Measurements from ENCODE around the gene SLC2A13.
"Not testable (repeated sequence)": the region's sequence is repeated elsewhere in the genome, so short reads cannot be mapped to it uniquely, and the experiment has no call there.

SLC2A13 gene

DNA sequence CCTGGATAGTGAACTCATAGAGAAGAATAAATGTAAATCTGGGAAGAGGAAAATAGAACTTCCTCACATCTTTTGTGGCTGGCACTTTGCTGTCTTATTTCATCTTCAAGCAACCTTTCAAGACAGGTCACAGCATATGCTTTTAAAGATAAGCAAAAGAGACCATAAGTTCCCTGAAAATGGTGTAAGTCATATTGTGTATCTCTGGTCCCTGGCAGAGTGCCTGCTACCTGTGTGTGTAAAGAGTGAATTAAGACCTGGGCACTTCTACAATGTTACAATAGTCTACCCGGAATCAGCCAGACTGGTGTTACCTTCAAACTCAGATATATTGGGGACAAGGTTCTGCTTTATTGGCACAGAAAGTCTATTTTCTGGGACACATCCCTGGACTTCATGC, 168.8 kb downstream of the SLC2A13 start:
- Histone ChIP-seq H3K9me3 (ENCODE audit: control insufficient read depth, low read depth, low read length) (no peaks in the 10 kb centered on the region), H3K27me3 (ENCODE audit: control insufficient read depth, insufficient read depth, low read length) (no peaks in the 10 kb centered on the region), H3K36me3 (ENCODE audit: control insufficient read depth, low read depth, low read length) (no peaks in the 10 kb centered on the region), H3K4me1 (ENCODE audit: control insufficient read depth, low read depth, low read length) (no peaks in the 10 kb centered on the region), H3K27ac (ENCODE audit: low read length) (no peak overlapping the region), H3K4me3 (ENCODE audit: low read length) (no peak overlapping the region), H3K9ac (ENCODE audit: low read length) (no peak overlapping the region)

DNA sequence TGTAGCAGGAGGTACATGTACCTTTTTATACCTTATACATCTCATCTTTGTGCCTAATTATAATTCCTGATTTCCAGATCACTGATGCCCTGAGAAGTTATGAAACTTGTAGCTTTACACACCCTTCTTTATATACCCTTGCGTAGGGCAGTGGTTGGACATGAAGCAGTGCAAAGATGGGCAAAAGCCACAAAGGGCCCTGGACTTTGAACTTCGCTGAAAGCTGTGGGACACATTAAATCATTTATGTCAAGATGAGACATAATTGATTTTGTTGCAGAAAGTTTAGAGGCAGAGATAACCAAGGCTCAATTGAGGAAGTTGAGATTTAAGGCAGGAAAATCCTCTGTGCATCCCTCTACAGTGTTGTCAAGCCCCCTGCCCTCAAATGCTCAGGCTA, 170.0 kb downstream of the SLC2A13 start:
- H3K9me3 ChIP-seq (ENCODE audit: control insufficient read depth, low read depth, low read length), result no peaks in the 10 kb centered on the region
- no peaks in the 10 kb centered on the region for H3K4me1 ChIP-seq (ENCODE audit: control insufficient read depth, low read depth, low read length)
- no peak overlapping the region for H3K4me3 ChIP-seq (ENCODE audit: low read length)
- no peaks in the 10 kb centered on the region for H3K36me3 ChIP-seq (ENCODE audit: control insufficient read depth, low read depth, low read length)
- H3K27ac ChIP-seq (ENCODE audit: low read length), result no peak overlapping the region
- H3K27me3 ChIP-seq (ENCODE audit: control insufficient read depth, insufficient read depth, low read length), result no peaks in the 10 kb centered on the region
- no peak overlapping the region for H3K9ac ChIP-seq (ENCODE audit: low read length)

DNA sequence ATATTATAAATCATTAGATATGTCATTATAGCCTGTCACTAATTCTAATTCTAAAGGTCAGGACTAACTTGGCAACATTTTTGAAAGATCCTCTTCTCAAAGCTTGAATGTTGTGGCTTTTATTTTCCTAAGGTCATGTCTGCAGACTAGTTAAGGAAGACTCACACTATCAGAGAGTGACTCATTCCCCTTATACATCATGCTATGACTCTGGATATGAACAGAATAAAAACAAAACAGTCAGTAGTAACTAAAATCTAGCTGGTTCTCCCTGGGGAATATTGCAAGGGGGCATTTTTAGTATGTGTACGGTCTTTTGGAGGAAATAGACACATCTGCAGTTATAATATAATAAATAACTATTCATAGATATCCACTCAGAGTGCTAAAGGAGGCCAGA, 170.6 kb downstream of the SLC2A13 start:
- Histone ChIP-seq H3K36me3 (ENCODE audit: control insufficient read depth, low read depth, low read length) (no peaks in the 10 kb centered on the region), H3K27ac (ENCODE audit: low read length) (no peak overlapping the region), H3K4me3 (ENCODE audit: low read length) (no peak overlapping the region), H3K9ac (ENCODE audit: low read length) (no peak overlapping the region), H3K9me3 (ENCODE audit: control insufficient read depth, low read depth, low read length) (no peaks in the 10 kb centered on the region), H3K4me1 (ENCODE audit: control insufficient read depth, low read depth, low read length) (no peaks in the 10 kb centered on the region), H3K27me3 (ENCODE audit: control insufficient read depth, insufficient read depth, low read length) (no peaks in the 10 kb centered on the region)

DNA sequence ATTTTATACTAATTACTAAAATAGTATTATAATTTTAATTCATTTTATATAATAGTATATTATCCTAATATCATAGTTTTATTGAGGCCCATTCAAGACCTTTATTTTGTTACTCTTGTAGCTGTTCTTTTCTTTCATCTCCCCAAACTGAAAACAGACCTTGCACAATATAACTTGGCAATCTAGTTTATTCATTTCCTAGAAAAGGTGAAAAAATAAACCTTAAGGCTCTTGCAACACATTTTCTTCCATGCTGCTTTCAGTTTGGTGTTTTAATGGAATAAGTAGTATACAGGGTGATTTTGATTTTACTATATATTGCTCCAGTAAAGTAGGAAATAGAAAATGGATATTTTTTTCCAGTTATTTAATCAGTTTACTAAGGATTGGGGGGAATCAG, 174.0 kb downstream of the SLC2A13 start:
- H3K9me3 ChIP-seq (ENCODE audit: control insufficient read depth, low read depth, low read length), result no peaks in the 10 kb centered on the region
- H3K27me3 ChIP-seq (ENCODE audit: control insufficient read depth, insufficient read depth, low read length), result no peaks in the 10 kb centered on the region
- H3K9ac ChIP-seq (ENCODE audit: low read length), result no peak overlapping the region
- H3K4me1 ChIP-seq (ENCODE audit: control insufficient read depth, low read depth, low read length), result no peaks in the 10 kb centered on the region
- H3K36me3 ChIP-seq (ENCODE audit: control insufficient read depth, low read depth, low read length), result no peaks in the 10 kb centered on the region
- H3K4me3 ChIP-seq (ENCODE audit: low read length), result no peak overlapping the region
- no peak overlapping the region for H3K27ac ChIP-seq (ENCODE audit: low read length)

DNA sequence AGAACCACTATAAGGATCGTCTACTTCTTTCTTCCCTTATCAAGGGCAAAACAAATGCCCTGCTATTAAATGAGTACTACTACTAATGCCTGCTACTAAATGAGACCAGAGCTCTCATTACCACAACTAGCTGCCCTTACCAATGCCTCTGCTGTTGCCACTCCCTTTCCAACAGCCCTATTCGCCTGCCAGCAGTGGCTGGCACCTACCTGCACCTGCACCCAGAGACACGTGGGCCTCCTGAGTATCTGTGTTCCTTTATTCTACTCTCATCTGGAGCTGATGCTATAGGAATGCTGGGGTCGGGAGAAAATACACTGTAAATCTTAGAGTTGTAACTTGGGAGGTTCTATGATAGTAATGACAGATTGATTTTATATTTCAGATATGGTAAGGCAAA, 174.7 kb downstream of the SLC2A13 start:
- Histone ChIP-seq H3K4me3 (ENCODE audit: low read length) (no peak overlapping the region), H3K9ac (ENCODE audit: low read length) (no peak overlapping the region), H3K36me3 (ENCODE audit: control insufficient read depth, low read depth, low read length) (no peaks in the 10 kb centered on the region), H3K9me3 (ENCODE audit: control insufficient read depth, low read depth, low read length) (no peaks in the 10 kb centered on the region), H3K27ac (ENCODE audit: low read length) (no peak overlapping the region), H3K4me1 (ENCODE audit: control insufficient read depth, low read depth, low read length) (no peaks in the 10 kb centered on the region), H3K27me3 (ENCODE audit: control insufficient read depth, insufficient read depth, low read length) (no peaks in the 10 kb centered on the region)

DNA sequence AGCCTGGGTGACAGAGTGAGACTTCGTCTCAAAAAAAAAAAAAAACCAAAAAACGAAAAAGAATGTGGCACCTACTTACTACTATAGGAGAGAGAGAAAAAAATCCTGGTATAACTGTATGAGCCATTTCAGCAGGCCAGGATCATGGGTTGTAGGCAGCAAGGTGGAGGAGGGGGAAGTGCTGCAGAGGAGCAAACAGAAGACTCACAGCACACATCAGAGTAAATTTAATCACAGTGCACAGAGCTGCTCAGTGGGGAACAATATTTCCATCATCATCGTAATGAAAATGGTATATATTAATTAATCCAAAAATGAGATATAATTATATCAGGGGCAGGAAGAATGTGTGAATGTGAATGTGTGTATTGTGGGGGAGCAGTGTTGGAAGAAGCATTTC, 175.8 kb downstream of the SLC2A13 start:
- Histone ChIP-seq H3K27ac (ENCODE audit: low read length) (no peak overlapping the region), H3K9ac (ENCODE audit: low read length) (no peak overlapping the region), H3K36me3 (ENCODE audit: control insufficient read depth, low read depth, low read length) (no peaks in the 10 kb centered on the region), H3K27me3 (ENCODE audit: control insufficient read depth, insufficient read depth, low read length) (no peaks in the 10 kb centered on the region), H3K4me1 (ENCODE audit: control insufficient read depth, low read depth, low read length) (peaks cover under 1% of the 10 kb centered on the region), H3K4me3 (ENCODE audit: low read length) (no peak overlapping the region), H3K9me3 (ENCODE audit: control insufficient read depth, low read depth, low read length) (no peaks in the 10 kb centered on the region)

DNA sequence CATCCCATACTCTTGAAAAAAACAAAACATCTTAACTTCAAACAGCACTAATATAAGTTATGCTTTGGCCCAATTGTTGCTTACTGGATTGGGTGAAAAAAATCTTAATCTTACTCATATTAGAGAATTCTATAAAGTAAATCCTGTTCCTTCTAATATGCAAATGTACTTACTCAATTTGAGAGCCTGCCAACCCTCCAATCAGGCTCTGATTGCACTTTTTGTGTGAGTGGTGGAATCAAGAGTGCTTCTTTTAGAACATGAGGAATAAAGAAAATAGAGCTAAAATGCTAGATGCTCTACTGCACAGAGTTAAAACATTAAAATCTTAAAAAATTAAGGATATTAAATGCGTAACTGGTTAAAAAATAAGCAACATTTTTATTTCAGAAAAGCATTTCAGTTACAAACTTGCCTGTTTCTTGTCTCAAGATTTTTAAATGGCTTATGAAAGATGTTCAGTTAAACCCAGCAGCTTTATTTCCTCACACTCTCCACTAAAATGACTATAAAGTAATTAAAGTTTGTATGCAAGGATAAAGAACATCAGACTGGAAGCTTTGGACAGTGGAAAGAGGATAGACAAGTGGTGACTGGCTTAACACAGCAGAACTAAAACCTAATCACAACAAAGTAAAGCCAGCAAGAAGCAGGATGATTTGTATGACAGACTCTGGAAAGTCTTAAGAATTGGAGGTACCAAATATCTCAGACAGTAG, 177.5 kb downstream of the SLC2A13 start:
- no peak overlapping the region for H3K9ac ChIP-seq (ENCODE audit: low read length)
- no peaks in the 10 kb centered on the region for H3K27me3 ChIP-seq (ENCODE audit: control insufficient read depth, insufficient read depth, low read length)
- no peaks in the 10 kb centered on the region for H3K36me3 ChIP-seq (ENCODE audit: control insufficient read depth, low read depth, low read length)
- peaks cover 8% of the 10 kb centered on the region for H3K4me1 ChIP-seq (ENCODE audit: control insufficient read depth, low read depth, low read length)
- H3K9me3 ChIP-seq (ENCODE audit: control insufficient read depth, low read depth, low read length), result no peaks in the 10 kb centered on the region
- H3K4me3 ChIP-seq (ENCODE audit: low read length), result no peak overlapping the region
- H3K27ac ChIP-seq (ENCODE audit: low read length), result no peak overlapping the region

DNA sequence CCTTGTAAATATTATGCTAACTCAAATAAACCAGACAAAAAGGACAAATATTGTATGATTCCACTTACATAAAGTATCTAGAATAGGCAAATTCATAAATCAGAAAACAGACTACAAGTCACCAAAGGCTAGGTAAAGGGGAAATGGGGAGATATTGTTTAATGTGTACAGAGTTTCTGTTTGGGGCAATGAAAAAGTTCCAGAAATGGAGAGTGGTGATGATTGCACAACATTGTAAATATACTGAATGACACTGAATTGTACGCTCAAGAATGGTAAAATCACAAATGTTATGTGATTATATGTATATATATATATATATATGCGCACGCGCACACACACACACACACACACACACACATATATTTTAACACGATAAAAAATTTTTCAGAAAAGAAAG, 182.5 kb downstream of the SLC2A13 start:
- H3K4me3 ChIP-seq (ENCODE audit: low read length), result no peak overlapping the region
- H3K27me3 ChIP-seq (ENCODE audit: control insufficient read depth, insufficient read depth, low read length), result no peaks in the 10 kb centered on the region
- peaks cover 11% of the 10 kb centered on the region for H3K4me1 ChIP-seq (ENCODE audit: control insufficient read depth, low read depth, low read length)
- H3K27ac ChIP-seq (ENCODE audit: low read length), result no peak overlapping the region
- no peak overlapping the region for H3K9ac ChIP-seq (ENCODE audit: low read length)
- H3K36me3 ChIP-seq (ENCODE audit: control insufficient read depth, low read depth, low read length), result no peaks in the 10 kb centered on the region
- no peaks in the 10 kb centered on the region for H3K9me3 ChIP-seq (ENCODE audit: control insufficient read depth, low read depth, low read length)

DNA sequence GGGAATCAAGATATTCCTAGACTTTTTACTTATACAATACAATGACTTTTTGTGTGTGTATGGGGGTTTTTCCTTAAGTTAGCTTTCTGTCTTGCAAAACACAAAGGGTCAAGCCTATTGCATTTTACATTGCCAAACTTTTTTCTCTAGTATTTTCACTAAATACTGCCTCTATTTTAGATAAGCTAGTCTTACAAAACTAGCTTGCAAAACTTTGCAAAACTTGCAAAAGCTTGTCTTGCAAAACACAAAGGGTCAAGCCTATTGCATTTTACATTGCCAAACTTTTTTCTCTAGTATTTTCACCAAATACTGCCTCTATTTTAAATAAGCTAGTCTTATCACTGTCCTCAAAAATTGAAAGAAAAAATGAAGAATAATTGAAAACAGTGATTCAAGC, 183.3 kb downstream of the SLC2A13 start:
- H3K27ac ChIP-seq (ENCODE audit: low read length); H3K36me3 ChIP-seq (ENCODE audit: control insufficient read depth, low read depth, low read length); H3K9ac ChIP-seq (ENCODE audit: low read length); H3K4me3 ChIP-seq (ENCODE audit: low read length); H3K9me3 ChIP-seq (ENCODE audit: control insufficient read depth, low read depth, low read length); H3K27me3 ChIP-seq (ENCODE audit: control insufficient read depth, insufficient read depth, low read length): not testable (repeated sequence)
- H3K4me1 ChIP-seq (ENCODE audit: control insufficient read depth, low read depth, low read length), result peaks cover 11% of the 10 kb centered on the region

DNA sequence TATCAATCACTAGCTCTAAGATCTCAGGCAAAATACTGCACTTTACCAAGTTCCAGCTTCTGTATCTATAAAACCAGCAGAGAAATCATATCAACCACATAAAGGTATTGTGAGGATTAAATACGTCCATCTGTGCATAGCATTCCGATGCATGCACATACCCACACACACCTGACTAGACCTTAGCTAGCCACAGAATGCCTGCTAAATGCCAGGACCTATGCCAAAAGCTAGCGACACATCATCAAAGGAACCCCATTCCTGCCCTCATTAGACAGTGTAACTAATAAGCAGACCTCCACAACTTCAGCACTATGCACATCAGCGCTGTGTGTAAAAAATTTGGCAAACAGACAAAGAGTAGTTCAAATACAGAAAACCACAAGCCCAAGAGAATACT, 185.2 kb downstream of the SLC2A13 start:
- H3K4me1 ChIP-seq (ENCODE audit: control insufficient read depth, low read depth, low read length), result peaks cover 11% of the 10 kb centered on the region
- no peaks in the 10 kb centered on the region for H3K27me3 ChIP-seq (ENCODE audit: control insufficient read depth, insufficient read depth, low read length)
- no peaks in the 10 kb centered on the region for H3K36me3 ChIP-seq (ENCODE audit: control insufficient read depth, low read depth, low read length)
- H3K9me3 ChIP-seq (ENCODE audit: control insufficient read depth, low read depth, low read length), result no peaks in the 10 kb centered on the region
- no peak overlapping the region for H3K4me3 ChIP-seq (ENCODE audit: low read length)
- H3K27ac ChIP-seq (ENCODE audit: low read length), result no peak overlapping the region
- no peak overlapping the region for H3K9ac ChIP-seq (ENCODE audit: low read length)

DNA sequence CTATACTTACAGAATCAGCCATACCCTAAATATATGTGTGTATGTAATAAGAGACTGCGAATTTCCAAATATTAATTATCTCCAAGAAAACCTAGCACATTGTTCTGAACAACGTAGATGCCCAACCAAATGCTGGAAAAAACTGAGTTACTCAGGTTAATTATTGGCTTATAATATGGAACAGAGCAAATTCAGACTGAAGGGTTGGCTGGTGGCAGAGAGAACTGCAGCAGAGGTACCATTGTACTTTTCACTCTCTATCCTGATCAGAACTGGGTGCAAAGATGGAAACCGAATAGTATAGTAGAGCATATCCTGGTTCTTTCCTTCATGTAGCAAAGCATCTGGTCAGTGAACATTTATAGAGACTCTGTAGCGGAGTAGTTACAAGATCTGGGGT, 185.7 kb downstream of the SLC2A13 start:
- Histone ChIP-seq H3K27ac (ENCODE audit: low read length) (no peak overlapping the region), H3K27me3 (ENCODE audit: control insufficient read depth, insufficient read depth, low read length) (no peaks in the 10 kb centered on the region), H3K4me1 (ENCODE audit: control insufficient read depth, low read depth, low read length) (peaks cover 11% of the 10 kb centered on the region), H3K9ac (ENCODE audit: low read length) (no peak overlapping the region), H3K4me3 (ENCODE audit: low read length) (no peak overlapping the region), H3K36me3 (ENCODE audit: control insufficient read depth, low read depth, low read length) (no peaks in the 10 kb centered on the region), H3K9me3 (ENCODE audit: control insufficient read depth, low read depth, low read length) (no peaks in the 10 kb centered on the region)

- H3K36me3 ChIP-seq (ENCODE audit: control insufficient read depth, low read depth, low read length), result no peaks in the 10 kb centered on the region
- no peaks in the 10 kb centered on the region for H3K9me3 ChIP-seq (ENCODE audit: control insufficient read depth, low read depth, low read length)
- H3K9ac ChIP-seq (ENCODE audit: low read length), result no peak overlapping the region
- no peak overlapping the region for H3K27ac ChIP-seq (ENCODE audit: low read length)
- no peak overlapping the region for H3K4me3 ChIP-seq (ENCODE audit: low read length)
- H3K4me1 ChIP-seq (ENCODE audit: control insufficient read depth, low read depth, low read length), result peaks cover 7% of the 10 kb centered on the region
- H3K27me3 ChIP-seq (ENCODE audit: control insufficient read depth, insufficient read depth, low read length), result no peaks in the 10 kb centered on the region
These were observed 186.1 kb downstream of the SLC2A13 start for GRCh38 chr12:39919790-39920189.
